ENCODE results near the gene TBCD. TPM values are rescaled to one million over a fixed set of nuclear protein-coding genes. Genes with fewer than 3 reads are reported as not detected.
A peak's percentile ranks its signal among the peaks of the same experiment; 100 is the strongest.

The TBCD gene
- total RNA-seq, 2 donors from 2014 or later = 72.5 to 80.5 TPM

- intact Hi-C loops (cut with DNase I) = no loop called here
- DNase-seq (ENCODE audit: low spot score) = no peak
Observed at GRCh38 chr17:82920715-82921114, 168.8 kb downstream of the TBCD start.

- no peak for DNase-seq (ENCODE audit: low spot score)
- intact Hi-C loops (cut with DNase I) = no loop called here
Observed at GRCh38 chr17:82921426-82921825, 169.6 kb downstream of the TBCD start.

GRCh38 chr17:82922646-82923045 lies 170.8 kb downstream of the TBCD start:
- DNase-seq (ENCODE audit: low spot score) = no peak

GRCh38 chr17:82923366-82924113 lies 171.7 kb downstream of the TBCD start:
- no peak for DNase-seq (ENCODE audit: low spot score)
- intact Hi-C loops (cut with DNase I) = no loop called here

More at GRCh38 chr17:82922646-82923045, 170.8 kb downstream of the TBCD start:
- intact Hi-C loops (cut with DNase I) = no loop called here

- no peak for DNase-seq (ENCODE audit: low spot score)
- intact Hi-C loops (cut with DNase I) = no loop called here
Observed at GRCh38 chr17:82924214-82924613, 172.3 kb downstream of the TBCD start.

GRCh38 chr17:82924812-82925211 lies 172.9 kb downstream of the TBCD start:
- intact Hi-C loops (cut with DNase I) = no loop called here
- DNase-seq (ENCODE audit: low spot score) = no peak

GRCh38 chr17:82925336-82925735 lies 173.5 kb downstream of the TBCD start:
- no peak for DNase-seq (ENCODE audit: low spot score)
- intact Hi-C loops (cut with DNase I) = no loop called here

- intact Hi-C loops (cut with DNase I) = no loop called here
- no peak for DNase-seq (ENCODE audit: low spot score)
Observed at GRCh38 chr17:82926081-82926480, 174.2 kb downstream of the TBCD start.

- intact Hi-C loops (cut with DNase I) = no loop called here
- DNase-seq (ENCODE audit: low spot score) = no peak
Observed at GRCh38 chr17:82926716-82927115, 174.9 kb downstream of the TBCD start.

GRCh38 chr17:82927311-82927660 lies 175.4 kb downstream of the TBCD start:
- no peak for DNase-seq (ENCODE audit: low spot score)
- intact Hi-C loops (cut with DNase I) = no loop called here

- intact Hi-C loops (cut with DNase I) = no loop called here
Observed at GRCh38 chr17:82927661-82928601, 176.1 kb downstream of the TBCD start.

GRCh38 chr17:82929011-82929622 lies 177.3 kb downstream of the TBCD start:
- intact Hi-C loops (cut with DNase I) = no loop called here
- DNase-seq (ENCODE audit: low spot score) = peak; percentile 77

More at GRCh38 chr17:82927661-82928601, 176.1 kb downstream of the TBCD start:
- peak; percentile 68 for DNase-seq (ENCODE audit: low spot score)

GRCh38 chr17:82929676-82930042 lies 177.8 kb downstream of the TBCD start:
- no peak for DNase-seq (ENCODE audit: low spot score)
- intact Hi-C loops (cut with DNase I) = no loop called here

GRCh38 chr17:82930043-82930923 lies 178.4 kb downstream of the TBCD start:
- DNase-seq (ENCODE audit: low spot score) = peak; percentile 76
- intact Hi-C loops (cut with DNase I) = no loop called here

- intact Hi-C loops (cut with DNase I) = no loop called here
- DNase-seq (ENCODE audit: low spot score) = peak; percentile 80
Observed at GRCh38 chr17:82930924-82931698, 179.2 kb downstream of the TBCD start.

GRCh38 chr17:82931699-82932517 lies 180.0 kb downstream of the TBCD start:
- intact Hi-C loops (cut with DNase I) = no loop called here
- DNase-seq (ENCODE audit: low spot score) = peak; percentile 93

GRCh38 chr17:82932518-82933310 lies 180.8 kb downstream of the TBCD start:
- peak; percentile 56 for DNase-seq (ENCODE audit: low spot score)
- intact Hi-C loops (cut with DNase I) = no loop called here

All from posterior vena cava (tissue), 2 donors.